VCaP (cell line): Measurements from ENCODE around the gene POLD2.

Source experiments
- H3K27ac ChIP-seq: fragments of 450-650 bp; 2 replicates; pipeline ENCODE4 v1.5.1; 2017
- TF ChIP-seq, protein P1 (sequence below): fragments of 450-650 bp; conservative IDR thresholded peaks from 2 replicates; pipeline ENCODE4 v1.5.1; 2017; ENCODE audit warnings: mild to moderate bottlenecking, moderate library complexity

The POLD2 gene

GRCh38 chr7:44121761-44122420, 1.5 kb downstream of the POLD2 start:
- TF ChIP-seq, protein P1, sequence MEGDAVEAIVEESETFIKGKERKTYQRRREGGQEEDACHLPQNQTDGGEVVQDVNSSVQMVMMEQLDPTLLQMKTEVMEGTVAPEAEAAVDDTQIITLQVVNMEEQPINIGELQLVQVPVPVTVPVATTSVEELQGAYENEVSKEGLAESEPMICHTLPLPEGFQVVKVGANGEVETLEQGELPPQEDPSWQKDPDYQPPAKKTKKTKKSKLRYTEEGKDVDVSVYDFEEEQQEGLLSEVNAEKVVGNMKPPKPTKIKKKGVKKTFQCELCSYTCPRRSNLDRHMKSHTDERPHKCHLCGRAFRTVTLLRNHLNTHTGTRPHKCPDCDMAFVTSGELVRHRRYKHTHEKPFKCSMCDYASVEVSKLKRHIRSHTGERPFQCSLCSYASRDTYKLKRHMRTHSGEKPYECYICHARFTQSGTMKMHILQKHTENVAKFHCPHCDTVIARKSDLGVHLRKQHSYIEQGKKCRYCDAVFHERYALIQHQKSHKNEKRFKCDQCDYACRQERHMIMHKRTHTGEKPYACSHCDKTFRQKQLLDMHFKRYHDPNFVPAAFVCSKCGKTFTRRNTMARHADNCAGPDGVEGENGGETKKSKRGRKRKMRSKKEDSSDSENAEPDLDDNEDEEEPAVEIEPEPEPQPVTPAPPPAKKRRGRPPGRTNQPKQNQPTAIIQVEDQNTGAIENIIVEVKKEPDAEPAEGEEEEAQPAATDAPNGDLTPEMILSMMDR, result no peak
- peak overlapping the region; percentile 87; the same call in 1 of the 2 replicates for H3K27ac ChIP-seq

DNA sequence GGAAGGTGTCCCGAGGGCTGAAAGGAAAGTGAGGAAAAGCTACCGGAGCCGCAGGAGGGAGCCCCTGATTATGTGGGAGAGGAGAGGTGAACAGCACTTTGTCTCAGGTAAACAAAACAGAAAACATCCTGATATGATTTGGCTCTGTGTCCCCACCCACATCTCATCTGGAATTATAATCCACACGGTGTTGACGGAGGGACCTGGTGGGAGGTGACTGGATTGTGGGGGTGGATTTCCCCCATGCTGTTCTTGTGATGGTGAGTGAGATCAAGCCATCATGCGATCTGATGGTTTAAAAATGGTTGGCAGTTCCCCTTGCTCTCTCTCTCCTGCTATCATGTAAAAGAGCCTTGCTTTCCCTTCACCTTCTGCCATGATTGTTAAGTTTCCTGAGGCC, 3.0 kb downstream of the POLD2 start:
- peak overlapping the region; percentile 87; the same call in 1 of the 2 replicates for H3K27ac ChIP-seq
- TF ChIP-seq, protein P1, result no peak

DNA sequence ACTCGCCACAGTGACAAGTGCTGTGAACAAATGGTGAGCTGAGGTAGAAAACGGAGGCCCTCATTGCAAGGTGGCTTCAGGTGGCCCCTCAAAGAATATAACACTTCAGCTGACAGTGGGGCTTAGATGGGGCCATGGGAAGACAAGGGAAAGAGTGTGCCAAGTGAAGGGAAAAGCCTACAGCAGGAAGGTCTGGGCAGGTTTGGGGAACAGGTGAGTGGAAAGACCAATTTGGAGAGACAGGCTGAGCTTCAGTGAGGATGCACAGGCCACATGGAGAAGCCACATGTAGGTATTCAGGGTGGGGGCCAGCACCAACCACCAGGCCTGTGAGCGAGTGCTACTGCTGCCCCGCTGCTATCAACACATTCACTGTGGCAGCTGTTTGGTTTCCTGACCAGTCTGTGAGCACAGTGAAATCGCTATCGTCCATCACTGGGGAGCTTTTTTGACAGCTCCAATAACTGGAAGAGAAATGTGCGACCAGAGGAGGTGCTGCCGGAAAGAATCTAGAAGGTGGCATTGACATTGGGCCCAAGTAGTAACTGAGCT, 3.4 kb downstream of the POLD2 start:
- TF ChIP-seq, protein P1, result no peak
- H3K27ac ChIP-seq, result peak overlapping the region; percentile 87; the same call in 1 of the 2 replicates

GRCh38 chr7:44117801-44118429, 5.4 kb downstream of the POLD2 start:
- no peak overlapping the region for H3K27ac ChIP-seq
- TF ChIP-seq, protein P1, result no peak

- H3K27ac ChIP-seq, result no peak overlapping the region
- TF ChIP-seq, protein P1, result no peak
Observed at GRCh38 chr7:44116789-44117666, 6.3 kb downstream of the POLD2 start.

- TF ChIP-seq, protein P1, result no peak
- no peak overlapping the region for H3K27ac ChIP-seq
Observed at GRCh38 chr7:44116087-44116788, 7.1 kb downstream of the POLD2 start.
